Thoracic aorta (tissue), 2 donors: ENCODE measurements around the gene EFNA3. TPM values are rescaled to one million over a fixed set of nuclear protein-coding genes. Genes with fewer than 3 reads are reported as not detected.
"Not testable (repeated sequence)": the region's sequence is repeated elsewhere in the genome, so short reads cannot be mapped to it uniquely, and the experiment has no call there.

Experiments
- ATAC-seq: fragments of 150-250 bp; one replicate; pipeline ENCODE4 v1.8.0; 2017; ENCODE audit warnings: low read depth; ENCODE audit not compliant: insufficient number of reproducible peaks, low FRiP score
- DNase-seq: peaks from one replicate; pipeline ENCODE4 v3.0.0-alpha.2; 2020; ENCODE audit warnings: low spot score
- H3K27ac ChIP-seq, 2 donors: fragments of 200-600 bp; sonication (generic); 1 replicate in 1 of 2; 2 replicates in 1 of 2; pipeline ENCODE4 v1.5.1; 2016; ENCODE audit warnings: mild to moderate bottlenecking in 2 of 2, moderate library complexity in 2 of 2
- H3K27me3 ChIP-seq: fragments of 200-600 bp; sonication (generic); replicated peaks from 2 replicates; pipeline ENCODE4 v1.6.0; 2016; ENCODE audit warnings: mild to moderate bottlenecking; ENCODE audit not compliant: insufficient read depth
- H3K36me3 ChIP-seq: fragments of 200-600 bp; sonication (generic); one replicate; pipeline ENCODE4 v1.5.1; 2016
- H3K4me1 ChIP-seq, 2 donors: fragments of 200-600 bp; sonication (generic); 1 replicate in 1 of 2; 2 replicates in 1 of 2; pipeline versions ENCODE4 v1.5.1 to v1.6.0; 2016; ENCODE audit warnings: low read depth in 2 of 2, mild to moderate bottlenecking in 1 of 2; ENCODE audit not compliant: control insufficient read depth in 1 of 2
- H3K4me3 ChIP-seq: fragments of 200-600 bp; sonication (generic); 2 replicates; pipeline ENCODE4 v1.5.1; 2016; ENCODE audit warnings: mild to moderate bottlenecking
- H3K9me3 ChIP-seq: fragments of 200-600 bp; sonication (generic); 2 replicates; pipeline ENCODE4 v1.5.1; 2016
- total RNA-seq, 2 donors: library from RNA; depleted of rRNA; stranded (reverse); fragments of >200 nt; gene quantifications; one replicate each; pipeline versions ENCODE4 v1.1.0 to v1.2.3, GENCODE V29; 2016
- TF ChIP-seq, protein P1 (sequence below): fragments of 200-600 bp; sonication (generic); IDR thresholded peaks from one replicate; pipeline ENCODE4 v1.5.1; 2019; ENCODE audit warnings: antibody characterized with exemption

EFNA3 gene
- total RNA-seq, 2 donors from 2014 or later: 1.5 to 3.2 TPM

DNA sequence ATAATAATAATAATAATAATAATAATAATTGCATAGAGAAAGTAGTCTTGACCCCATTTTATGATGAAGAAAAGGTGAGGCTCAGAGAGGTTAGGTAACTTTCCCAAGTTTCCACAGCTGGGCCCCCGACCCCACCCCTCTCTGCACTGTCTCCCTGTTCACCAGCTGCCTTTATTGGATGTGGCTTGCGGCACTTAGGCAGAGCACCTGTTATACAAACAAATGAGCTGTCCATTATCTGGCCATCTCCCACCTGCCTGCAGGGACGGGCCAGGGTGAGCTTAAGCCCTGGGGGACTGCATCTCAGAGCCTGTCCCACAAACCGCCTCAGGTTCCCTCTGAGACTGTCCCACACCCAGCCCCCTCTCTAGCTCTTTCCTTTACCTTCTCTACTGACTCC is 39.0 kb downstream of the EFNA3 start:
- Histone ChIP-seq H3K4me1 (no peaks in the 10 kb centered on the region), H3K36me3 (no peaks in the 10 kb centered on the region), H3K27ac (no peak overlapping the region), H3K4me3 (no peak overlapping the region), H3K9me3 (no peaks in the 10 kb centered on the region), H3K27me3 (no peaks in the 10 kb centered on the region)
- ATAC-seq: no peak
- TF ChIP-seq, protein P1, sequence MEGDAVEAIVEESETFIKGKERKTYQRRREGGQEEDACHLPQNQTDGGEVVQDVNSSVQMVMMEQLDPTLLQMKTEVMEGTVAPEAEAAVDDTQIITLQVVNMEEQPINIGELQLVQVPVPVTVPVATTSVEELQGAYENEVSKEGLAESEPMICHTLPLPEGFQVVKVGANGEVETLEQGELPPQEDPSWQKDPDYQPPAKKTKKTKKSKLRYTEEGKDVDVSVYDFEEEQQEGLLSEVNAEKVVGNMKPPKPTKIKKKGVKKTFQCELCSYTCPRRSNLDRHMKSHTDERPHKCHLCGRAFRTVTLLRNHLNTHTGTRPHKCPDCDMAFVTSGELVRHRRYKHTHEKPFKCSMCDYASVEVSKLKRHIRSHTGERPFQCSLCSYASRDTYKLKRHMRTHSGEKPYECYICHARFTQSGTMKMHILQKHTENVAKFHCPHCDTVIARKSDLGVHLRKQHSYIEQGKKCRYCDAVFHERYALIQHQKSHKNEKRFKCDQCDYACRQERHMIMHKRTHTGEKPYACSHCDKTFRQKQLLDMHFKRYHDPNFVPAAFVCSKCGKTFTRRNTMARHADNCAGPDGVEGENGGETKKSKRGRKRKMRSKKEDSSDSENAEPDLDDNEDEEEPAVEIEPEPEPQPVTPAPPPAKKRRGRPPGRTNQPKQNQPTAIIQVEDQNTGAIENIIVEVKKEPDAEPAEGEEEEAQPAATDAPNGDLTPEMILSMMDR: no peak
- DNase-seq: no peak

DNA sequence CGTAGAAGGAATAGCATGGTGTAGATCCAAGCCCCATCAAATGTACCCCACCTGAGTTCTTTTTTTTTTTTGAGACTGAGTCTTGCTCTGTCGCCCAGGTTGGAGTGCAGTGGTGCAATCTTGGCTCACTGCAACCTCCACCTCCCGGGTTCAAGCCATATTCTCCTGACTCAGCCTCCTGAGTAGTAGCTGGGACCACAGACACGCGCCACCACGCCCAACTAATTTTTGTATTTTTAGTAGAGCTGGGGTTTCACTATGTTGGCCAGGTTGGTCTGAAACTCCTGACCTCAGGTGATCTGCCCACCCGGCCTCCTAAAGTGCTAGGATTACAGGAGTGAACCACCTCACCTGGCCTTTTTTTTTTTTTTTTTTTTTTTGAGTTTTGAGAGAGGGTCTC is 39.5 kb downstream of the EFNA3 start:
- ATAC-seq, H3K9me3 ChIP-seq, H3K27me3 ChIP-seq, H3K36me3 ChIP-seq, H3K4me1 ChIP-seq, H3K27ac ChIP-seq, DNase-seq, H3K4me3 ChIP-seq: not testable (repeated sequence)

DNA sequence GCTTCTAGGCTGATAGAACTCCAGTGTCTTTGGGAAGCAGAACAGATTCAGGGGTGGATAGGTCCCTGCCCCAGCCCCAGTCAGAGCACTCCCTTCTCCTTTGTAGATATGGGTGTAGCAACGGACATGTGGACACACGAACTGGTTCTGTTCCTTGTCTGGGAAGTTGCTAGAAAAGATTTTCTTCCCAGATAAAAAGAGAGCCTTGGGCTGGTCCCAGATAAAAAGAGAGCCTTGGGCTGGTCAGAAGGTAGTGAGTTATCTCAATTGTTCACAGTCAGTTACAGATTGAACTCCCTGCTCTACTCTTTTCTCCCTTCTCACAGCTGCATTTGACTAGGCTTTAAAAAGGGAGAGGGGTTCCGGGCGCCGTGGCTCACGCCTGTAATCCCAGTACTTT is 41.6 kb downstream of the EFNA3 start:
- Histone ChIP-seq H3K4me3 (no peak overlapping the region), H3K9me3 (no peaks in the 10 kb centered on the region), H3K36me3 (no peaks in the 10 kb centered on the region), H3K27ac (no peak overlapping the region), H3K27me3 (no peaks in the 10 kb centered on the region), H3K4me1 (no peaks in the 10 kb centered on the region)
- TF ChIP-seq, protein P1: no peak
- ATAC-seq (no peak), DNase-seq (no peak)

GRCh38 chr1:155121249-155121648 is 42.6 kb downstream of the EFNA3 start:
- Histone ChIP-seq H3K36me3 (no peaks in the 10 kb centered on the region), H3K4me1 (peaks cover 0 to 5% of the 10 kb centered on the region in 2 donors), H3K4me3 (no peak overlapping the region), H3K27me3 (no peaks in the 10 kb centered on the region), H3K9me3 (no peaks in the 10 kb centered on the region), H3K27ac (no peak overlapping the region)
- TF ChIP-seq, protein P1: no peak
- DNase-seq (no peak), ATAC-seq (no peak)

GRCh38 chr1:155122308-155122707 is 43.7 kb downstream of the EFNA3 start:
- Histone ChIP-seq H3K27ac (no peak overlapping the region), H3K4me3 (no peak overlapping the region), H3K27me3 (no peaks in the 10 kb centered on the region), H3K9me3 (no peaks in the 10 kb centered on the region), H3K36me3 (no peaks in the 10 kb centered on the region), H3K4me1 (peaks cover 0 to 15% of the 10 kb centered on the region in 2 donors)
- TF ChIP-seq, protein P1: no peak
- no peak for ATAC-seq
- DNase-seq: no peak

DNA sequence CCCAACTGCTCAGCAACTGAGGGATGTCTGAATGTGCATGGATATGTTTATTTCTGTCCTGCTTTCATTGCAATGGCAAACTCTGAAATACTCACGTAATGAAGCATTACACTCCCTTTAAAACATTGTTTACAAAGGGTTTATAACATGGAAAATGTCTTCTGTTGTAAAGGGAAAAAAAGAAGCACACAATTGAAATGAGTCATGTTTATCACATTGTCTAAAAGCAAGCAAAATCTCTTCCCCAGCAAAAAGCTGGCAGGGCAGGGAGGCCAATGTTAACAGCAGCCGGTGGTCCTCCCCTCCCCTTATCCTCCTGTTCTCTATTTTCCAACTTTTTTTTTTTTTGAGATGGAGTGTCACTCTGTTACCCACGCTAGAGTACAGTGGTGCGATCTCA is 45.2 kb downstream of the EFNA3 start:
- H3K27ac ChIP-seq: no peak overlapping the region
- no peaks in the 10 kb centered on the region for H3K36me3 ChIP-seq
- DNase-seq: no peak
- no peak for ATAC-seq
- H3K9me3 ChIP-seq: no peaks in the 10 kb centered on the region
- no peaks in the 10 kb centered on the region for H3K27me3 ChIP-seq
- peaks cover 9 to 27% of the 10 kb centered on the region in 2 donors for H3K4me1 ChIP-seq
- TF ChIP-seq, protein P1: no peak
- H3K4me3 ChIP-seq: no peak overlapping the region
